Liver (tissue), 3 donors: Measurements from ENCODE around the gene RAP1GAP2.

ENCODE experiments used
- EGR1 ChIP-seq, 2 donors: IDR thresholded peaks; 2 replicates each; pipeline ENCODE4 v1.6.1; 2016 to 2018; ENCODE audit warnings: antibody characterized with exemption in 2 of 2, low read depth in 2 of 2
- FOXA1 ChIP-seq: IDR thresholded peaks from 2 replicates; pipeline ENCODE4 v1.6.1; 2016; ENCODE audit warnings: antibody characterized with exemption
- GABPA ChIP-seq, 2 donors: IDR thresholded peaks in 1 of 2; conservative IDR thresholded peaks in 1 of 2; 2 replicates each; pipeline ENCODE4 v1.6.1; 2016; ENCODE audit warnings: antibody characterized with exemption in 2 of 2, mild to moderate bottlenecking in 1 of 2, moderate library complexity in 1 of 2
- JUND ChIP-seq, 2 donors: IDR thresholded peaks; 2 replicates each; pipeline ENCODE4 v1.6.1; 2016; ENCODE audit warnings: antibody characterized with exemption in 2 of 2
- RAD21 ChIP-seq, 2 donors: IDR thresholded peaks; 2 replicates each; pipeline ENCODE4 v1.6.1; 2016; ENCODE audit warnings: antibody characterized with exemption in 2 of 2, mild to moderate bottlenecking in 2 of 2
- SP1 ChIP-seq: IDR thresholded peaks from 2 replicates; pipeline ENCODE4 v1.6.1; 2018; ENCODE audit warnings: antibody characterized with exemption, mild to moderate bottlenecking
- YY1 ChIP-seq: IDR thresholded peaks from 2 replicates; pipeline ENCODE4 v1.6.1; 2016; ENCODE audit warnings: antibody characterized with exemption, mild to moderate bottlenecking
- TF ChIP-seq, protein P1 (sequence below): fragments of 150-350 bp; IDR thresholded peaks from 2 replicates; pipeline ENCODE4 v1.5.1; 2017; ENCODE audit warnings: improper control_type of control experiment, low read depth, low read length; ENCODE audit not compliant: missing input control
- TF ChIP-seq, protein P2 (sequence below): IDR thresholded peaks from 2 replicates; pipeline ENCODE4 v1.6.1; 2016; ENCODE audit warnings: antibody characterized with exemption
- TF ChIP-seq, protein P3 (sequence below): IDR thresholded peaks from 2 replicates; pipeline ENCODE4 v1.6.1; 2016; ENCODE audit warnings: antibody characterized with exemption
- TF ChIP-seq, protein P4 (sequence below): IDR thresholded peaks from 2 replicates; pipeline ENCODE4 v1.6.1; 2016; ENCODE audit warnings: antibody characterized with exemption, mild to moderate bottlenecking
- donor health status: healthy.
- donor health status: healthy.

DNA sequence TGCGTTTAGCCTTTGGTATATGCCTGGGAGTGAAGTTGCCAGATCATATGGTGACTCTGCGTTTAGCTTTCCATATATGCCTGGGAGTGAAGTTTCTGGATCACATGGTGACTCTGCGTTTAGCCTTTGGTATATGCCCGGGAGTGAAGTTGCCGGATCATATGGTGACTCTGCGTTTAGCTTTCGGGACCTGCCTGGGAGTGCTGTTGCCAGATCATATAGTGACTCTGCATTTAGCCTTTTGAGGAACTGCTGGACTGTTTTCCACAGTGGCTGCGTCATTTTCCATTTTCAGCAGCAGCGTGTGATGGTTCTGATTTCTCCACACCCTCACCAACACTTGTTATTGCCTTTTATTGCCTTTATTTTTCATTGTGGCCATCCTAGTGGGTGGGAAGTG, 194.2 kb downstream of the RAP1GAP2 start:
- TF ChIP-seq, protein P1, sequence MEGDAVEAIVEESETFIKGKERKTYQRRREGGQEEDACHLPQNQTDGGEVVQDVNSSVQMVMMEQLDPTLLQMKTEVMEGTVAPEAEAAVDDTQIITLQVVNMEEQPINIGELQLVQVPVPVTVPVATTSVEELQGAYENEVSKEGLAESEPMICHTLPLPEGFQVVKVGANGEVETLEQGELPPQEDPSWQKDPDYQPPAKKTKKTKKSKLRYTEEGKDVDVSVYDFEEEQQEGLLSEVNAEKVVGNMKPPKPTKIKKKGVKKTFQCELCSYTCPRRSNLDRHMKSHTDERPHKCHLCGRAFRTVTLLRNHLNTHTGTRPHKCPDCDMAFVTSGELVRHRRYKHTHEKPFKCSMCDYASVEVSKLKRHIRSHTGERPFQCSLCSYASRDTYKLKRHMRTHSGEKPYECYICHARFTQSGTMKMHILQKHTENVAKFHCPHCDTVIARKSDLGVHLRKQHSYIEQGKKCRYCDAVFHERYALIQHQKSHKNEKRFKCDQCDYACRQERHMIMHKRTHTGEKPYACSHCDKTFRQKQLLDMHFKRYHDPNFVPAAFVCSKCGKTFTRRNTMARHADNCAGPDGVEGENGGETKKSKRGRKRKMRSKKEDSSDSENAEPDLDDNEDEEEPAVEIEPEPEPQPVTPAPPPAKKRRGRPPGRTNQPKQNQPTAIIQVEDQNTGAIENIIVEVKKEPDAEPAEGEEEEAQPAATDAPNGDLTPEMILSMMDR: no peak
- TF ChIP-seq GABPA (IDR thresholded peaks at IDR 0.05 in 1 of 2, conservative IDR thresholded peaks at IDR 0.05 in 1 of 2): no peak
- no peak for TF ChIP-seq FOXA1
- TF ChIP-seq EGR1 (IDR thresholded peaks at IDR 0.05; ENCODE audit: low read depth in 2 of 2): no peak
- no peak for TF ChIP-seq YY1
- TF ChIP-seq, protein P2, sequence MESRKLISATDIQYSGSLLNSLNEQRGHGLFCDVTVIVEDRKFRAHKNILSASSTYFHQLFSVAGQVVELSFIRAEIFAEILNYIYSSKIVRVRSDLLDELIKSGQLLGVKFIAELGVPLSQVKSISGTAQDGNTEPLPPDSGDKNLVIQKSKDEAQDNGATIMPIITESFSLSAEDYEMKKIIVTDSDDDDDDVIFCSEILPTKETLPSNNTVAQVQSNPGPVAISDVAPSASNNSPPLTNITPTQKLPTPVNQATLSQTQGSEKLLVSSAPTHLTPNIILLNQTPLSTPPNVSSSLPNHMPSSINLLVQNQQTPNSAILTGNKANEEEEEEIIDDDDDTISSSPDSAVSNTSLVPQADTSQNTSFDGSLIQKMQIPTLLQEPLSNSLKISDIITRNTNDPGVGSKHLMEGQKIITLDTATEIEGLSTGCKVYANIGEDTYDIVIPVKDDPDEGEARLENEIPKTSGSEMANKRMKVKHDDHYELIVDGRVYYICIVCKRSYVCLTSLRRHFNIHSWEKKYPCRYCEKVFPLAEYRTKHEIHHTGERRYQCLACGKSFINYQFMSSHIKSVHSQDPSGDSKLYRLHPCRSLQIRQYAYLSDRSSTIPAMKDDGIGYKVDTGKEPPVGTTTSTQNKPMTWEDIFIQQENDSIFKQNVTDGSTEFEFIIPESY: no peak
- no peak for TF ChIP-seq JUND (IDR thresholded peaks at IDR 0.05)
- no peak for TF ChIP-seq RAD21 (IDR thresholded peaks at IDR 0.05)
- TF ChIP-seq SP1: no peak
- TF ChIP-seq, protein P3, sequence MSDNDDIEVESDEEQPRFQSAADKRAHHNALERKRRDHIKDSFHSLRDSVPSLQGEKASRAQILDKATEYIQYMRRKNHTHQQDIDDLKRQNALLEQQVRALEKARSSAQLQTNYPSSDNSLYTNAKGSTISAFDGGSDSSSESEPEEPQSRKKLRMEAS: no peak
- TF ChIP-seq, protein P4, sequence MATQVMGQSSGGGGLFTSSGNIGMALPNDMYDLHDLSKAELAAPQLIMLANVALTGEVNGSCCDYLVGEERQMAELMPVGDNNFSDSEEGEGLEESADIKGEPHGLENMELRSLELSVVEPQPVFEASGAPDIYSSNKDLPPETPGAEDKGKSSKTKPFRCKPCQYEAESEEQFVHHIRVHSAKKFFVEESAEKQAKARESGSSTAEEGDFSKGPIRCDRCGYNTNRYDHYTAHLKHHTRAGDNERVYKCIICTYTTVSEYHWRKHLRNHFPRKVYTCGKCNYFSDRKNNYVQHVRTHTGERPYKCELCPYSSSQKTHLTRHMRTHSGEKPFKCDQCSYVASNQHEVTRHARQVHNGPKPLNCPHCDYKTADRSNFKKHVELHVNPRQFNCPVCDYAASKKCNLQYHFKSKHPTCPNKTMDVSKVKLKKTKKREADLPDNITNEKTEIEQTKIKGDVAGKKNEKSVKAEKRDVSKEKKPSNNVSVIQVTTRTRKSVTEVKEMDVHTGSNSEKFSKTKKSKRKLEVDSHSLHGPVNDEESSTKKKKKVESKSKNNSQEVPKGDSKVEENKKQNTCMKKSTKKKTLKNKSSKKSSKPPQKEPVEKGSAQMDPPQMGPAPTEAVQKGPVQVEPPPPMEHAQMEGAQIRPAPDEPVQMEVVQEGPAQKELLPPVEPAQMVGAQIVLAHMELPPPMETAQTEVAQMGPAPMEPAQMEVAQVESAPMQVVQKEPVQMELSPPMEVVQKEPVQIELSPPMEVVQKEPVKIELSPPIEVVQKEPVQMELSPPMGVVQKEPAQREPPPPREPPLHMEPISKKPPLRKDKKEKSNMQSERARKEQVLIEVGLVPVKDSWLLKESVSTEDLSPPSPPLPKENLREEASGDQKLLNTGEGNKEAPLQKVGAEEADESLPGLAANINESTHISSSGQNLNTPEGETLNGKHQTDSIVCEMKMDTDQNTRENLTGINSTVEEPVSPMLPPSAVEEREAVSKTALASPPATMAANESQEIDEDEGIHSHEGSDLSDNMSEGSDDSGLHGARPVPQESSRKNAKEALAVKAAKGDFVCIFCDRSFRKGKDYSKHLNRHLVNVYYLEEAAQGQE: no peak
